ENCODE measurements around the gene S100PBP.

GRCh38 chr1:32817159-32817814 is at the start of gene S100PBP, which contains the start of gene YARS1:
- no peak for TF ChIP-seq SP1 (IDR thresholded peaks at IDR 0.05)
- peak; percentile 71; the same call in 1 of the 2 replicates for TF ChIP-seq ZNF384 (IDR thresholded peaks at IDR 0.05)
